WERI-Rb-1 (cell line): ENCODE results near the gene TYMS.
A peak's percentile ranks its signal among the peaks of the same experiment; 100 is the strongest.

Source experiments
- DNase-seq: peaks from one replicate; pipeline ENCODE4 v3.0.0-alpha.2; 2020
- H3K27ac ChIP-seq: fragments of 250-450 bp; sonication (Bioruptor Pico); 2 replicates; pipeline ENCODE4 v1.5.1; 2020; ENCODE audit warnings: mild to moderate bottlenecking, moderate library complexity
- H3K27me3 ChIP-seq: fragments of 250-450 bp; sonication (Bioruptor Pico); 2 replicates; pipeline ENCODE4 v1.5.1; 2021; ENCODE audit warnings: mild to moderate bottlenecking, low read depth, moderate library complexity; ENCODE audit not compliant: insufficient read depth, severe bottlenecking
- H3K36me3 ChIP-seq: fragments of 250-450 bp; sonication (Bioruptor Pico); 2 replicates; pipeline ENCODE4 v1.5.1; 2020; ENCODE audit warnings: mild to moderate bottlenecking, moderate library complexity
- H3K4me3 ChIP-seq: 2 replicates; pipeline ENCODE4 v1.5.1; 2011; ENCODE audit warnings: low read depth, mild to moderate bottlenecking, control low read depth, low read length
- H3K9me3 ChIP-seq: fragments of 250-450 bp; sonication (Bioruptor Pico); 2 replicates; pipeline ENCODE4 v1.5.1; 2021; ENCODE audit warnings: mild to moderate bottlenecking, moderate library complexity; ENCODE audit not compliant: severe bottlenecking
- CTCF ChIP-seq: IDR thresholded peaks from 2 replicates; pipeline ENCODE4 v1.5.1; 2011; ENCODE audit warnings: low read depth, mild to moderate bottlenecking, control low read depth, inconsistent platforms, low read length

Gene TYMS

GRCh38 chr18:621291-622043 is 36.0 kb upstream of the TYMS start:
- Histone ChIP-seq H3K27me3 (no peaks in the 10 kb centered on the region), H3K9me3 (no peaks in the 10 kb centered on the region), H3K4me3 (no peak overlapping the region), H3K36me3 (no peaks in the 10 kb centered on the region), H3K27ac (no peak overlapping the region)
- no peak for TF ChIP-seq CTCF
- DNase-seq = no peak

- TF ChIP-seq CTCF = no peak
- Histone ChIP-seq H3K27ac (no peak overlapping the region), H3K36me3 (no peaks in the 10 kb centered on the region), H3K4me3 (no peak overlapping the region), H3K27me3 (no peaks in the 10 kb centered on the region), H3K9me3 (no peaks in the 10 kb centered on the region)
- no peak for DNase-seq
Measured at GRCh38 chr18:622289-622688, 35.2 kb upstream of the TYMS start.

GRCh38 chr18:623761-624620 is 33.5 kb upstream of the TYMS start:
- H3K27me3 ChIP-seq = no peaks in the 10 kb centered on the region
- H3K27ac ChIP-seq = no peak overlapping the region
- TF ChIP-seq CTCF = peak; percentile 66
- DNase-seq = peak; percentile 81
- no peaks in the 10 kb centered on the region for H3K9me3 ChIP-seq
- no peaks in the 10 kb centered on the region for H3K36me3 ChIP-seq
- no peak overlapping the region for H3K4me3 ChIP-seq

- no peak for TF ChIP-seq CTCF
- Histone ChIP-seq H3K9me3 (no peaks in the 10 kb centered on the region), H3K4me3 (no peak overlapping the region), H3K27me3 (no peaks in the 10 kb centered on the region), H3K36me3 (no peaks in the 10 kb centered on the region), H3K27ac (no peak overlapping the region)
- DNase-seq = no peak
Measured at GRCh38 chr18:627231-627630, 30.2 kb upstream of the TYMS start.

- H3K27ac ChIP-seq = no peak overlapping the region
- H3K4me3 ChIP-seq = no peak overlapping the region
- H3K36me3 ChIP-seq = no peaks in the 10 kb centered on the region
- no peak for TF ChIP-seq CTCF
- DNase-seq = no peak
- no peaks in the 10 kb centered on the region for H3K27me3 ChIP-seq
- no peaks in the 10 kb centered on the region for H3K9me3 ChIP-seq
Measured at GRCh38 chr18:629269-630150, 27.9 kb upstream of the TYMS start.
